HepG2 (cell line): Measurements from ENCODE around the gene PRRT2. TPM values are rescaled to one million over a fixed set of nuclear protein-coding genes. Genes with fewer than 3 reads are reported as not detected.
A peak's percentile ranks its signal among the peaks of the same experiment; 100 is the strongest.

Experiments
- ASH2L ChIP-seq: fragments of 300-600, 200-600 bp; sonication (generic); IDR thresholded peaks from 2 replicates; pipeline ENCODE4 v1.7.0; 2017; ENCODE audit warnings: low read depth, mild to moderate bottlenecking, moderate library complexity, mixed read lengths, low read length; ENCODE audit not compliant: insufficient read length
- KLF11 ChIP-seq: IDR thresholded peaks from 2 replicates; pipeline ENCODE4 v1.6.1; 2016; ENCODE audit warnings: missing compliant biosample characterization
- NAIF1 ChIP-seq: sonication (generic); formaldehyde crosslinking; IDR thresholded peaks from 2 replicates; pipeline ENCODE4 v1.5.0; 2020; ENCODE audit warnings: mild to moderate bottlenecking, missing genetic modification reagents, borderline replicate concordance
- SIX1 ChIP-seq: sonication (generic); formaldehyde crosslinking; IDR thresholded peaks from 2 replicates; pipeline ENCODE4 v1.4.0; 2020; ENCODE audit warnings: missing genetic modification reagents, borderline replicate concordance
- ZNF24 ChIP-seq: fragments of 450-650 bp; IDR thresholded peaks from 2 replicates; pipeline ENCODE4 v1.6.1; 2017; ENCODE audit warnings: antibody characterized with exemption, mild to moderate bottlenecking
- ZNF326 ChIP-seq: sonication (generic); formaldehyde crosslinking; IDR thresholded peaks from 2 replicates; pipeline ENCODE4 v1.4.0; 2020; ENCODE audit warnings: missing genetic modification reagents, borderline replicate concordance
- polyA plus RNA-seq, 8 experiments: library from polyadenylated mRNA; depleted of rRNA in 3 of 8; stranded (reverse) in 7 of 8; unstranded in 1 of 8; fragments of >200 nt; fragmentation: Illumina TruSeq in 4 of 8; extraction: Trizol in 4 of 8; gene quantifications; 2 replicates each; pipeline versions ENCODE4 v1.2.1 to v1.2.3, GENCODE V29; 2011 to 2016; ENCODE audit warnings: low read depth in 4 of 8, missing spikeins in 1 of 8, mixed read lengths in 1 of 8; ENCODE audit not compliant: insufficient read depth in 1 of 8
- total RNA-seq, 5 experiments: library from RNA; depleted of rRNA; stranded (reverse); fragments of >200 nt; fragmentation: Illumina TruSeq; extraction: Trizol; gene quantifications; 2 replicates each; pipeline ENCODE4 v1.2.3, GENCODE V29; 2016; ENCODE audit warnings: low read depth in 1 of 5
- TF ChIP-seq, protein P1 (sequence below): sonication (generic); formaldehyde crosslinking; IDR thresholded peaks from 2 replicates; pipeline ENCODE4 v1.4.0; 2020; ENCODE audit warnings: mild to moderate bottlenecking, missing genetic modification reagents
- TF ChIP-seq, protein P2 (sequence below): sonication (generic); formaldehyde crosslinking; IDR thresholded peaks from 2 replicates; pipeline ENCODE4 v1.5.0; 2020; ENCODE audit warnings: missing genetic modification reagents, mild to moderate bottlenecking, borderline replicate concordance
- TF ChIP-seq, protein P3 (sequence below): sonication (generic); formaldehyde crosslinking; IDR thresholded peaks from 2 replicates; pipeline ENCODE4 v1.5.1; 2020; ENCODE audit warnings: mild to moderate bottlenecking, missing genetic modification reagents, borderline replicate concordance
- TF ChIP-seq, protein P4 (sequence below): sonication (generic); formaldehyde crosslinking; IDR thresholded peaks from 2 replicates; pipeline ENCODE4 v1.4.0; 2020; ENCODE audit warnings: missing genetic modification reagents
- TF ChIP-seq, protein P5 (sequence below): sonication (generic); formaldehyde crosslinking; IDR thresholded peaks from 2 replicates; pipeline ENCODE4 v1.8.0; 2022; ENCODE audit warnings: mild to moderate bottlenecking, missing genetic modification reagents

Gene PRRT2
- total and polyA plus RNA-seq, 2 of the 13 experiments (the other 11 are each of a cell fraction or from before 2014, with no cell fraction given): 0.51 to 1.1 TPM

DNA sequence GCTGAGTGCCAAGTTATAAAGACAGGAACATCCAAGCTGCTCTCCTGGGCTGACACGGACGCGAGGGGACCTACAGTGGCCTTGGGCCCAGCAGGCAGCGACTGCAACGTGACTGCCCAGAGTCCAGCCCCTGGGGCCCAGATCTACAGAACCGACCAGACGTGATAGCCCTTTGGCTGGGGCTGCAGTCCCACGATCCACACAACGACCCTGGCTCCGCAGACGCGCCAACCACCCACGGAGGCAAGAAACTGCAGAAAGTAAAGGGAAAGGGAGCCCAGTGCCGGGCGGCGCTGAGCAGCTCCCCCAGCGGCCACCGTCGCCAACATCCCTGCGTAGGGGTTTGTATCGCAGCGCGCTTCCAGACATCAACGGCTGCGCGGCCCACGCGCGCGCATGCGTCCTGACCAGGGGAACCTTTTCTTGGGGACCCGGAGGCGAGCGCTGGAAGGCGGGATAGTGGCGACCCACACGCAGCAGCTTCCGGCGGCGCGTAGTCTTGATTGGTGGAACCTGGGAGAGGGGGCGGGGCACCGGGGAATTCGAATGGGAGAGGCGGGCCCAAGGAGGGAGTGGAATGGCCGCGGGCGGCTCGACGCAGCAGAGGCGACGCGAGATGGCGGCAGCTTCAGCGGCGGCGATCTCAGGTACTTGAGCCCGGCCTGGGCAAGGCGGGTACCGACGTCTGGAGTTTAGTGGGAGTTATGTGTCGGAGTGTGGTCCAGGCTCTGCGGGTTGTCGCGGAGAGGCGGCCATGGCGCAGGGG, 21.6 kb upstream of the PRRT2 start, which contains the start of gene KIF22 (continued):
- TF ChIP-seq, protein P1, sequence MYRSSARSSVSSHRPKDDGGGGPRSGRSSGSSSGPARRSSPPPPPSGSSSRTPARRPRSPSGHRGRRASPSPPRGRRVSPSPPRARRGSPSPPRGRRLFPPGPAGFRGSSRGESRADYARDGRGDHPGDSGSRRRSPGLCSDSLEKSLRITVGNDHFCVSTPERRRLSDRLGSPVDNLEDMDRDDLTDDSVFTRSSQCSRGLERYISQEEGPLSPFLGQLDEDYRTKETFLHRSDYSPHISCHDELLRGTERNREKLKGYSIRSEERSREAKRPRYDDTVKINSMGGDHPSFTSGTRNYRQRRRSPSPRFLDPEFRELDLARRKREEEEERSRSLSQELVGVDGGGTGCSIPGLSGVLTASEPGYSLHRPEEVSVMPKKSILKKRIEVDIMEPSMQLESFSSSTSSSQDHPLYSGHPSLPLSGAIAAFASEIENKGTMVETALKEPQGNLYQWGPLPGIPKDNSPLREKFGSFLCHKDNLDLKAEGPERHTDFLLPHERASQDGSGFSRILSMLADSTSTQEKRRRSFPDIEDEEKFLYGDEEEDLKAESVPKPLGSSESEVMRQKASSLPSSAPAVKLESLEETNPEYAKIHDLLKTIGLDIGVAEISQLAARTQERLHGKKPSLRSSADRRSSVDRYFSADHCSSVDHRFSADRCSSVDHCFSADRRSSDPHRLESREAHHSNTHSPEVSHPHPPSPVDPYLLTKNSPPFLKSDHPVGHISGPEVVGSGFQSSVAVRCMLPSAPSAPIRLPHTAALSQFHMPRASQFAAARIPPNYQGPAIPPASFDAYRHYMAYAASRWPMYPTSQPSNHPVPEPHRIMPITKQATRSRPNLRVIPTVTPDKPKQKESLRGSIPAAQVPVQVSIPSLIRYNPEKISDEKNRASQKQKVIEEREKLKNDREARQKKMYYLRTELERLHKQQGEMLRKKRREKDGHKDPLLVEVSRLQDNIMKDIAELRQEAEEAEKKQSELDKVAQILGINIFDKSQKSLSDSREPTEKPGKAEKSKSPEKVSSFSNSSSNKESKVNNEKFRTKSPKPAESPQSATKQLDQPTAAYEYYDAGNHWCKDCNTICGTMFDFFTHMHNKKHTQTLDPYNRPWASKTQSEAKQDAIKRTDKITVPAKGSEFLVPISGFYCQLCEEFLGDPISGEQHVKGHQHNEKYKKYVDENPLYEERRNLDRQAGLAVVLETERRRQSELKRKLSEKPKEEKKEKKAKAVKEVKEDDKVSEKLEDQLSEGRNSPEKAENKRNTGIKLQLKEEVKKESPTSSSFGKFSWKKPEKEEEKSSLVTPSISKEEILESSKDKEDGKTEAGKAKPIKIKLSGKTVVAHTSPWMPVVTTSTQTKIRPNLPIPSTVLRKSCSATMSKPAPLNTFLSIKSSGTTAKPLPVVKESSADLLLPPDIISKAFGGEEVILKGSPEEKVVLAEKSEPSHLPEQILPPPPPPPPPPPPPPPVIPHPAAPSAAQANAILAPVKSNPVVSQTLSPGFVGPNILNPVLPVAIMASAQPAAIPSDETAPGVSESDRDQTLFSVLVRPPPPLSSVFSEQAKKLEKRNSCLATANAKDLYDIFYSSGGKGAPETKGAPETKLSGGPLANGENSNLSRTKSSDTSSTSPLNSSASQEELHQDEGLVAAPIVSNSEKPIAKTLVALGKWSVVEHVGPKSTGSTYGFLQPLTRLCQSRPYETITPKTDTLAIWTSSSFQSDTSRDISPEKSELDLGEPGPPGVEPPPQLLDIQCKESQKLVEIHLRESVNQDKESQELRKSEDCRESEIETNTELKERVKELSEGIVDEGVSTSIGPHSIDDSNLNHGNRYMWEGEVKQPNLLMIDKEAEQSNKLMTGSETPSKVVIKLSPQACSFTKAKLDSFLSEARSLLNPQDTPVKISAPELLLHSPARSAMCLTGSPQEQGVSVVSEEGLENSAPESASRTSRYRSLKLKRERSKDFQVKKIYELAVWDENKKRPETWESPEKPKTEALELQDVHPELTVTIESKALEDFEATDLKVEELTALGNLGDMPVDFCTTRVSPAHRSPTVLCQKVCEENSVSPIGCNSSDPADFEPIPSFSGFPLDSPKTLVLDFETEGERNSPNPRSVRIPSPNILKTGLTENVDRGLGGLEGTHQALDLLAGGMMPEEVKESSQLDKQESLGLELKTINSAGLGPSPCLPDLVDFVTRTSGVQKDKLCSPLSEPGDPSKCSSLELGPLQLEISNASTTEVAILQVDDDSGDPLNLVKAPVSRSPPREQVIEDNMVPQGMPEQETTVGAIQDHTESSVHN (CRISPR knock-in tag): 0 out of 2 replicates have a peak, but pooled peaks have one; percentile 58
- TF ChIP-seq, protein P2, sequence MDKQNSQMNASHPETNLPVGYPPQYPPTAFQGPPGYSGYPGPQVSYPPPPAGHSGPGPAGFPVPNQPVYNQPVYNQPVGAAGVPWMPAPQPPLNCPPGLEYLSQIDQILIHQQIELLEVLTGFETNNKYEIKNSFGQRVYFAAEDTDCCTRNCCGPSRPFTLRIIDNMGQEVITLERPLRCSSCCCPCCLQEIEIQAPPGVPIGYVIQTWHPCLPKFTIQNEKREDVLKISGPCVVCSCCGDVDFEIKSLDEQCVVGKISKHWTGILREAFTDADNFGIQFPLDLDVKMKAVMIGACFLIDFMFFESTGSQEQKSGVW (CRISPR knock-in tag): no peak
- peak; percentile 96 for TF ChIP-seq ASH2L
- TF ChIP-seq KLF11: no peak; the same call in 1 of the 2 replicates
- TF ChIP-seq SIX1 (CRISPR knock-in tag): no peak
- TF ChIP-seq, protein P3, sequence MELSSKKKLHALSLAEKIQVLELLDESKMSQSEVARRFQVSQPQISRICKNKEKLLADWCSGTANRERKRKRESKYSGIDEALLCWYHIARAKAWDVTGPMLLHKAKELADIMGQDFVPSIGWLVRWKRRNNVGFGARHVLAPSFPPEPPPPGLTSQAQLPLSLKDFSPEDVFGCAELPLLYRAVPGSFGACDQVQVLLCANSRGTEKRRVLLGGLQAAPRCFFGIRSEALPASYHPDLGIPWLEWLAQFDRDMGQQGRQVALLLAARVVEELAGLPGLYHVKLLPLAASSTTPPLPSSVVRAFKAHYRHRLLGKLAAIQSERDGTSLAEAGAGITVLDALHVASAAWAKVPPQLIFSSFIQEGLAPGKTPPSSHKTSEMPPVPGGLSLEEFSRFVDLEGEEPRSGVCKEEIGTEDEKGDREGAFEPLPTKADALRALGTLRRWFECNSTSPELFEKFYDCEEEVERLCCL (CRISPR knock-in tag): peak; percentile 93; the same call in 1 of the 2 replicates
- TF ChIP-seq, protein P4, sequence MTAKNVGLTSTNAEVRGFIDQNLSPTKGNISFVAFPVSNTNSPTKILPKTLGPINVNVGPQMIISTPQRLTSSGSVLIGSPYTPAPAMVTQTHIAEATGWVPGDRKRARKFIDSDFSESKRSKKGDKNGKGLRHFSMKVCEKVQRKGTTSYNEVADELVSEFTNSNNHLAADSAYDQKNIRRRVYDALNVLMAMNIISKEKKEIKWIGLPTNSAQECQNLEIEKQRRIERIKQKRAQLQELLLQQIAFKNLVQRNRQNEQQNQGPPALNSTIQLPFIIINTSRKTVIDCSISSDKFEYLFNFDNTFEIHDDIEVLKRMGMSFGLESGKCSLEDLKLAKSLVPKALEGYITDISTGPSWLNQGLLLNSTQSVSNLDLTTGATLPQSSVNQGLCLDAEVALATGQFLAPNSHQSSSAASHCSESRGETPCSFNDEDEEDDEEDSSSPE (CRISPR knock-in tag): peak; percentile 99
- TF ChIP-seq ZNF24: no peak
- no peak for TF ChIP-seq ZNF326 (CRISPR knock-in tag)
- peak; percentile 92 for TF ChIP-seq NAIF1 (CRISPR knock-in tag)
- TF ChIP-seq, protein P5, sequence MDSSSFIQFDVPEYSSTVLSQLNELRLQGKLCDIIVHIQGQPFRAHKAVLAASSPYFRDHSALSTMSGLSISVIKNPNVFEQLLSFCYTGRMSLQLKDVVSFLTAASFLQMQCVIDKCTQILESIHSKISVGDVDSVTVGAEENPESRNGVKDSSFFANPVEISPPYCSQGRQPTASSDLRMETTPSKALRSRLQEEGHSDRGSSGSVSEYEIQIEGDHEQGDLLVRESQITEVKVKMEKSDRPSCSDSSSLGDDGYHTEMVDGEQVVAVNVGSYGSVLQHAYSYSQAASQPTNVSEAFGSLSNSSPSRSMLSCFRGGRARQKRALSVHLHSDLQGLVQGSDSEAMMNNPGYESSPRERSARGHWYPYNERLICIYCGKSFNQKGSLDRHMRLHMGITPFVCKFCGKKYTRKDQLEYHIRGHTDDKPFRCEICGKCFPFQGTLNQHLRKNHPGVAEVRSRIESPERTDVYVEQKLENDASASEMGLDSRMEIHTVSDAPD (CRISPR knock-in tag): peak; percentile 63; the same call in 1 of the 2 replicates
